GM18907 (cell line): ENCODE results near the gene MAP2K7.
"Not testable (repeated sequence)": the region's sequence is repeated elsewhere in the genome, so short reads cannot be mapped to it uniquely, and the experiment has no call there.

ENCODE experiments used
- ATAC-seq: cut with Tn5 transposase; IDR thresholded peaks from one replicate; pipeline ENCODE4 v1.9.1; 2021; ENCODE audit warnings: mild to moderate bottlenecking, moderate library complexity; ENCODE audit not compliant: unreplicated experiment

MAP2K7 gene

DNA sequence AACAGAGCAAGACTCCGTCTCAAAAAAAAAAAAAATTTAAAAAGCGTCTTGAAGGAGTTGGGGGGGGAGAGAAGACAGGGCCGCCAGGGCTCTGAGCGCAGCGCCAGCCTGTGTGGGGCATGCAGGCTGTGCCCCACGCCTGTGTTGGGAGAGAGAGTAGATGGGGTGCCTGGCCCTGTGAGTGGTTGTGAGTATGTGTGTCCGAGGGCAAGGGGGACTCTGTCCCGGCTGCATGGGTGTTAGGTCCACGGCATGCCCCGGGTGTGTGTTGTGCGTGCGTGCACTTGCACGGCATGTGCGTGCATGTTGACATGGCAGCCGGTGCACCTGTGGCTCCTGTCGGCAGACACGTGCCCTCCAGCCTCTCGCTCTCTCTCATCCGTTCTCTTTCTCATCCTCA is 3.4 kb downstream of the MAP2K7 start:
- no peak for ATAC-seq

GRCh38 chr19:7907544-7907943 is 3.9 kb downstream of the MAP2K7 start:
- no peak for ATAC-seq

- no peak for ATAC-seq
Measured at GRCh38 chr19:7908078-7908699, 4.5 kb downstream of the MAP2K7 start.

GRCh38 chr19:7908742-7909461 is 5.2 kb downstream of the MAP2K7 start:
- ATAC-seq = no peak

GRCh38 chr19:7909471-7910067 is 5.9 kb downstream of the MAP2K7 start:
- ATAC-seq = no peak

DNA sequence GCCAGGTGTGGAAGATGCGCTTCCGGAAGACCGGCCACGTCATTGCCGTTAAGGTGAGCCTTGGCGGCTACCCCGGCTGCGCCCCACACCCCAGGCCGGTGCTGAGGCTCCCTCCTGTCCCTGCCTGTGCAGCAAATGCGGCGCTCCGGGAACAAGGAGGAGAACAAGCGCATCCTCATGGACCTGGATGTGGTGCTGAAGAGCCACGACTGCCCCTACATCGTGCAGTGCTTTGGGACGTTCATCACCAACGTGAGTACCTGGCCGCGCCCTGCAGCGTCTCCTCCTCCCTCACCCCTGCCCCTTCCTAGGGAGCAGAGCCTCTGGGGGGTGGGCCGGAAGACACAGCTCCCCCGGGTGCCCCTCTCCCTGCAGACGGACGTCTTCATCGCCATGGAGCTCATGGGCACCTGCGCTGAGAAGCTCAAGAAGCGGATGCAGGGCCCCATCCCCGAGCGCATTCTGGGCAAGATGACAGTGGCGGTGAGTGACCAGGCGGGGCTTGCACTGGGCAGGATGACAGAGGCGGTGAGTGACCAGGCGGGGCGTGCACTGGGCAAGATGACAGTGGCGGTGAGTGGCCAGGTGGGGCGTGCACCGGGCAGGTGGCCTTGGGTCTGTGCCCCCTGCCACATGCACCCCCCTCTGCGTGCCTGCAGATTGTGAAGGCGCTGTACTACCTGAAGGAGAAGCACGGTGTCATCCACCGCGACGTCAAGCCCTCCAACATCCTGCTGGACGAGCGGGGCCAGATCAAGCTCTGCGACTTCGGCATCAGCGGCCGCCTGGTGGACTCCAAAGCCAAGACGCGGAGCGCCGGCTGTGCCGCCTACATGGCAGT is 6.9 kb downstream of the MAP2K7 start:
- no peak for ATAC-seq

DNA sequence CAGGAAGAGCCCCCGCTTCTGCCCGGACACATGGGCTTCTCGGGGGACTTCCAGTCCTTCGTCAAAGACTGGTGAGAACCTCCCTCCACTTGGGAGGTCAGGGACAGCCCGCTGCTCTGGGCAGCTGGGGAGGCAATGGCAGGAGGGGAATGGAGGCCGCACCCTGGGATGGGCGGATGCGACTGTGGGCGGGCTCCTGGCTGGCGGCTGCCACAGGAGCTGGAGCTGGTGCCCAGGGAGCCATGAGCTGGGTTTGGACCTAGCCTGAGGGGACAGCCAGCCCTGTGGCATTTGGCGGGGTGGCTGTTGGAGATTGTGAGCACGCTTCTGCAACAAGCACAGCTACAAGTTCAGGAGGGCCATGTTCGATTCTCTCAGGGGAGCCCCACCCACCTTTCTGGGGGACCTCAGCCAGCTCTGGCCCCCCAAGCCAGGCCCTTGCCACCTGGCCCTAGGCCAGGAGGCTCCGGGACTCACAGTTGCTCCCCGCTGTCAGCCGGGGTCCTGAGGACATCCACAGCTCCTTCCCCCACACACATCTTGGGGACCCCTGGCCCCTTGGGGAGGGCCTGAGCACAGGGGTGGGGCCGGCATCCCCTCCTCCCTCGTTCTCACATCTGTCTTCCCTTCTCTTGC is 7.9 kb downstream of the MAP2K7 start:
- no peak for ATAC-seq

- ATAC-seq = no peak
Measured at GRCh38 chr19:7912144-7912696, 8.5 kb downstream of the MAP2K7 start.

DNA sequence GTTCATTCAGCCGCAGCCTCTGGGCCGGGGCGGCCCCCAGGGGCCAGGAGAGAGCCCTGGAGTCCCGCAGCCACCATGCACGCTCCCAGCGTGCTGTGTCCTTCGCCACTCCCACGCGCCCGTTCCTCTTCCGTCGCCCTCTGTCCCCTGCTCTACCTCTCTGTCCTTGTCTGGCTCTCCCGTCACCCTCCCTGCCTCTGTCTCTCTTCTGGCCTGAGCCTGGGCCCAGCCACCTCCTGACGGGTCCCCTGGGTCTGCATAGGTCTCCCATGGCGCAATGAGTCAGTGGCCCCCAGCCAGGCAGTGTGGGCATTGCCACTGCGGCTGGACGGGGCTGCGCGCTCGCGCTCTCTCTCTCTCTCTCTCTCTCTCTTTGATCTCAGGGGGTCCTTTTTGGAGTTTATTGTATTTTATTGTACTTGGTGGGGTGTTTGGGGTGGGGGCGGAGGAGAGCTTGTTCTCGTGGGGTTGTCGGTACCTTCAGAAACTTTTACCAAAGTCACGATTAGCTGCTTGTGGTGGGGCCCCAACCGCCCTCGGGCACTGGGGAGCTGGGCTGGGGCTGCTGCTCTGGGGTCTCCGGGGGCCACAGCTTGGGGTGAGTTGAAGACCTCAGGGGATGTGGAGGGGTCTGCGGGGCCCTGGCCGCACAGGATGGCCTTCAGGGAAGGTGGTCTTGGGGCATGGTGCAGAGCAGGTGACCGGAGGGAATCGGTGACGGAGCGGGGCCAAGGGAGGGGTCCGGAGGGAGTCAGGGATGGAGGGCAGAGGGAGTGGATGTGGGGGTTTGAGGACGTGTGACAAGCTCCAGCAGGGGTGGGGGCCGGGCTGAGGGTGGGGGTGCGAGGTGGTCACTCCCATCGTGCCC is 9.3 kb downstream of the MAP2K7 start:
- no peak for ATAC-seq

DNA sequence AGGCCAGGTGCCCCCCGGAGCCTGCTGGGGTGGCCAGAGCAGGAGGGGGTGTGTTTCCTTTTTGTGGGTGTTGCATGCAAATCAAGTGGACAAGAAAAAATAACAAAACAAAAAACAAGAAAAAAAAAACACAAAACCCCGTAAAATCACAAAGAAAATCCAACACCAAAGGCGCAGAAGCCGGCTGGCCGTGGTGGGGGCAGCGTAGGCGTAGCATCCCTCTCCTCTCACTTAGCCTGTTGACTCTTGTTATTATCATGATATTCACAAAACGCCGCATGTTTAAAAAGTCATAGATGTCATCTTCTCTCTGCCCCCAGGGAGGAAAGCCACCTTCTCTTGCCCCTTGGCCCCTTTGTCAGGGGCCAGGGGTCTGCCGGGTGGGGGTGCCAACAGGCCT is 10.0 kb downstream of the MAP2K7 start:
- no peak for ATAC-seq

DNA sequence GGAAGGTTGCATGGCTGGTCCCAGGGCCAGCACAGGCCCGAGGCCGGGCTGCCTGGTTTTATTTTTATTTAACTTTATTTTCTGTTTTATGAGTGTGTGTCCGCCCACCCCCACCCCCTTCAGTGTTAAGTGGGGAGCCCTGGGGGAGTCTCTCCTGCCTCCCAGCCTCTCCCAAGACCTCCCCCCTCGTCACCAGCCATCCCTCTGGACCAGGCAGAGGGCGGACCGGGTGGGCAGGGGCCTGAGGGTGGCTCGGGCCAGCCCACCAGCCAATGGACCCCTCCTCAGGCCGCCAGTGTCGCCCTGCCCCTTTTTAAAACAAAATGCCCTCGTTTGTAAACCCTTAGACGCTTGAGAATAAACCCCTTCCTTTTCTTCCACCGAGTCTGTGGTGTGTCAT is 10.4 kb downstream of the MAP2K7 start:
- no peak for ATAC-seq

GRCh38 chr19:7914598-7915045 is 10.9 kb downstream of the MAP2K7 start, which contains the start of gene TGFBR3L:
TSS of gene TGFBR3L (plus strand) at chr19:7914830.
- ATAC-seq = no peak

DNA sequence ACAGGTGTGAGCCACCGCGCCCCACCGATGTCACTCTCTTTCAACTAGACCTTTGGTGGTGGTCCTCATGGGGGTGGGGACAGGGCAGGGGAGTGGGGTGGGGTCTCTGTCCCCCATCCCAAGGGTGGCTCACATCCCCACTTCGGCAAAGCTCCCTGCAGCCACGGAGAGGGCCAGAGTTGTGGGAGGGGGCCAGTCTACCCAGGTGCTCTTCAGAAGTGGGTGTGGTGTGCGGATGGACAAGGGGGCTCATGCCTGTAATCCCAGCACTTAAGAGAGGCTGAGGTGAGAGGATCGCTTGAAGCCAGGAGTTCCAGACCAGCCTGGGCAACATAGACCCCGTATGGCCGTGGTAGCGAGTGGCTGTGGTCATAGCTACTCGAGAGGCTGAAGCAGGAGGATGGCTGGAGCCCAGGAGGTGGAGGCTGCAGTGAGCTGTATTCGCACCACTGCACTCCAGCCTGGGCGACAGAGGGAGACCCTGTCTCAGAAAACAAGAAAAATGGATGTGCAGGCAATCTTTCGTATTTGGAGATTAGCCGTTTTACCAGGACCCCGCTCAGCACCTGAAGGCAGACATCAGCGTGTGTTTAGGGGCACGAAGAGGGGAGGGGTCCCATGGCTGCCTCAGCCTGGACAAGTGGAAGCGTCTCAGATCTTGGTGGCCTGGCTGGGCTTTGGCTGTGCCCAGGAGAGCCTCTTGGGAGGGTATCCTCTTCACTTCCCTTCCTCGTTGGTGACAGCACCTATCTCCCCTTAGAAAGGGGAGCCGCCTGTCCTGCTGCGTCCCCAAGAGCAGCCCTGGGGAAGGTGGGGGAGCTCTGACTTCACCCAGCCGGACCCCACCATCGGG is 11.8 kb downstream of the MAP2K7 start:
- no peak for ATAC-seq

GRCh38 chr19:7916103-7916954 is 12.7 kb downstream of the MAP2K7 start:
- ATAC-seq = no peak

- ATAC-seq = no peak
Measured at GRCh38 chr19:7916955-7917266, 13.2 kb downstream of the MAP2K7 start.

DNA sequence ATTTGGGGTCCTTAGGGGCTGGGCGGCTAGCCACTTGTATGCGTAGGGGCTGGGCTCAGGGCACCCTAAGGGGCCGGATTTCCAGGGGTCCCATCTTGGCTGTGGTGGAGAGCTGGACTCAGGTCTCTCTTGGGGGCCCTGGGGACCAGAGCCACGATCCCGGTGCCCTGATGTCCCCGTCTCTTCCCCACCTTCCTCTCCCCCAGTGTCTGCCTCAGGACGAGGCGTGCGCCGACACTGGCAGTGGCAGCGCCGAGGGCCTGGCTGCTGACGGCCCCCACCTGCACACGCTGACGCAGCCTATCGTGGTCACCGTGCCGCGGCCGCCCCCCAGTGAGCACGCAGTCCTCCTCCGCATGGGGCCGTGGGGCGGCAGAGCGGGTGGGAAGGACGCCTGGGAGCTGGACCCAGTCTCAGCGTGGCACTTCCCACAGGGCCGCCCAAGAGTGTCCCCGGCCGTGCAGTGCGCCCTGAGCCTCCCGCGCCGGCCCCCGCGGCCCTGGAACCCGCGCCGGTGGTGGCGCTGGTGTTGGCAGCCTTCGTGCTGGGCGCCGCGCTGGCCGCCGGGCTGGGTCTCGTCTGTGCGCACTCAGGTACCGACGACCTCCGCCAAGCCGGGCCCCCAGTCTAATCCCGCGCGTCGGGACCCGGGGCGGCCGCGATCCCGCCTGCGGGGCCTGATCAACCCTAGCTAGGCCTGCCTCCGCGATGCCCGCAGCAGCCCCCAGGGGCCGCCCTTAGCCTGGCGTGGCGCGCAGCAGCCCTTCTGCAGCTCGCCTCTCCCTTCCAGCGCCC is 13.8 kb downstream of the MAP2K7 start:
- peak; percentile 21 for ATAC-seq

GRCh38 chr19:7918062-7918614 is 14.5 kb downstream of the MAP2K7 start:
- ATAC-seq = not testable (repeated sequence)
